ENCODE results near the gene OXCT2.

The OXCT2 gene

GRCh38 chr1:39753132-39754025 is 17.8 kb downstream of the OXCT2 start:
- no peaks in the 10 kb centered on the region for H3K79me1 ChIP-seq (ENCODE audit: low read depth, low read length)
- no peak overlapping the region for H2BK15ac ChIP-seq (ENCODE audit: low read length)
- peak overlapping the region; percentile 21 for H3K23ac ChIP-seq (ENCODE audit: low read depth, low read length, poor library complexity)
- no peaks in the 10 kb centered on the region for H3K27me3 ChIP-seq (ENCODE audit: control insufficient read depth in 3 of 3, insufficient read depth in 3 of 3, low read depth in 1 of 3, low read length in 3 of 3)
- no peaks in the 10 kb centered on the region for H3K4me1 ChIP-seq (ENCODE audit: control insufficient read depth in 2 of 2, insufficient read depth in 1 of 2, low read depth in 1 of 2, low read length in 2 of 2)
- H2AFZ ChIP-seq (ENCODE audit: low read length): no peak overlapping the region
- no peak overlapping the region for H4K8ac ChIP-seq (ENCODE audit: low read depth, low read length)
- H2BK12ac ChIP-seq (ENCODE audit: low read length): no peak overlapping the region
- H3K4me3 ChIP-seq (ENCODE audit: low read length in 2 of 2): peak overlapping the region in 1 of 2 donors; percentile 22
- H3K9me3 ChIP-seq (replicated peaks in 1 of 2; ENCODE audit: control insufficient read depth in 2 of 2, insufficient read depth in 1 of 2, low read depth in 1 of 2, low read length in 2 of 2): no peaks in the 10 kb centered on the region
- H3K4me2 ChIP-seq (ENCODE audit: insufficient read depth, low read length, poor library complexity, severe bottlenecking): no peak overlapping the region
- no peak overlapping the region for H3K18ac ChIP-seq (ENCODE audit: low read length)
- no peak overlapping the region for H2AK5ac ChIP-seq (ENCODE audit: low read depth, low read length)
- H2BK120ac ChIP-seq (ENCODE audit: low read depth, low read length): no peak overlapping the region
- peak overlapping the region; percentile 12 for H4K91ac ChIP-seq (ENCODE audit: low read depth, low read length, poor library complexity)
- WGBS, 2 donors (ENCODE audit: extremely low coverage in 2 of 2, insufficient read length in 2 of 2, insufficient replicate concordance in 1 of 2): no CpG with 5 or more reads among the region's 16 CpGs
- H3K27ac ChIP-seq (replicated peaks; ENCODE audit: low read length): no peak overlapping the region
- peaks cover 58 to 98% of the 10 kb centered on the region in 2 donors for H3K36me3 ChIP-seq (replicated peaks in 1 of 2; ENCODE audit: control insufficient read depth in 2 of 2, insufficient read depth in 2 of 2, low read length in 2 of 2)
- H3K4ac ChIP-seq (ENCODE audit: low read length): no peak overlapping the region
- H2BK5ac ChIP-seq (ENCODE audit: low read length): no peak overlapping the region
- no peak overlapping the region for H3K14ac ChIP-seq (ENCODE audit: low read length)
- no peak for DNase-seq (ENCODE audit: low spot score)
- peak overlapping the region; percentile 46 for H3K9ac ChIP-seq (ENCODE audit: low read depth, low read length, poor library complexity)

GRCh38 chr1:39752703-39753102 is 18.4 kb downstream of the OXCT2 start:
- peaks cover 59 to 98% of the 10 kb centered on the region in 2 donors for H3K36me3 ChIP-seq (replicated peaks in 1 of 2; ENCODE audit: control insufficient read depth in 2 of 2, insufficient read depth in 2 of 2, low read length in 2 of 2)

GRCh38 chr1:39751595-39751994 is 19.6 kb downstream of the OXCT2 start:
- Histone ChIP-seq H3K4me2 (ENCODE audit: insufficient read depth, low read length, poor library complexity, severe bottlenecking) (no peak overlapping the region), H3K23ac (ENCODE audit: low read depth, low read length, poor library complexity) (no peak overlapping the region), H3K18ac (ENCODE audit: low read length) (no peak overlapping the region), H3K27me3 (ENCODE audit: control insufficient read depth in 3 of 3, insufficient read depth in 3 of 3, low read depth in 1 of 3, low read length in 3 of 3) (no peaks in the 10 kb centered on the region), H3K4me1 (ENCODE audit: control insufficient read depth in 2 of 2, insufficient read depth in 1 of 2, low read depth in 1 of 2, low read length in 2 of 2) (no peaks in the 10 kb centered on the region), H3K14ac (ENCODE audit: low read length) (no peak overlapping the region), H2AFZ (ENCODE audit: low read length) (no peak overlapping the region), H2BK5ac (ENCODE audit: low read length) (no peak overlapping the region), H2BK120ac (ENCODE audit: low read depth, low read length) (no peak overlapping the region), H3K27ac (replicated peaks; ENCODE audit: low read length) (no peak overlapping the region), H3K36me3 (replicated peaks in 1 of 2; ENCODE audit: control insufficient read depth in 2 of 2, insufficient read depth in 2 of 2, low read length in 2 of 2) (peaks cover 55 to 97% of the 10 kb centered on the region in 2 donors), H3K4ac (ENCODE audit: low read length) (no peak overlapping the region), H4K91ac (ENCODE audit: low read depth, low read length, poor library complexity) (no peak overlapping the region), H2BK12ac (ENCODE audit: low read length) (no peak overlapping the region), H2BK15ac (ENCODE audit: low read length) (no peak overlapping the region), H3K9me3 (replicated peaks in 1 of 2; ENCODE audit: control insufficient read depth in 2 of 2, insufficient read depth in 1 of 2, low read depth in 1 of 2, low read length in 2 of 2) (no peaks in the 10 kb centered on the region), H3K9ac (ENCODE audit: low read depth, low read length, poor library complexity) (no peak overlapping the region), H4K8ac (ENCODE audit: low read depth, low read length) (no peak overlapping the region), H3K4me3 (ENCODE audit: low read length in 2 of 2) (no peak overlapping the region), H2AK5ac (ENCODE audit: low read depth, low read length) (no peak overlapping the region), H3K79me1 (ENCODE audit: low read depth, low read length) (no peaks in the 10 kb centered on the region)
- no peak for DNase-seq (ENCODE audit: low spot score)
- WGBS, 2 donors (ENCODE audit: extremely low coverage in 2 of 2, insufficient read length in 2 of 2, insufficient replicate concordance in 1 of 2): no CpG with 5 or more reads among the region's 7 CpGs

More at GRCh38 chr1:39752703-39753102, 18.4 kb downstream of the OXCT2 start:
- Histone ChIP-seq H3K79me1 (ENCODE audit: low read depth, low read length) (no peaks in the 10 kb centered on the region), H3K4ac (ENCODE audit: low read length) (no peak overlapping the region), H3K27me3 (ENCODE audit: control insufficient read depth in 3 of 3, insufficient read depth in 3 of 3, low read depth in 1 of 3, low read length in 3 of 3) (no peaks in the 10 kb centered on the region), H2BK12ac (ENCODE audit: low read length) (no peak overlapping the region), H2BK5ac (ENCODE audit: low read length) (no peak overlapping the region), H3K4me1 (ENCODE audit: control insufficient read depth in 2 of 2, insufficient read depth in 1 of 2, low read depth in 1 of 2, low read length in 2 of 2) (no peaks in the 10 kb centered on the region), H3K4me2 (ENCODE audit: insufficient read depth, low read length, poor library complexity, severe bottlenecking) (no peak overlapping the region), H3K18ac (ENCODE audit: low read length) (no peak overlapping the region), H4K91ac (ENCODE audit: low read depth, low read length, poor library complexity) (no peak overlapping the region), H2BK15ac (ENCODE audit: low read length) (no peak overlapping the region), H3K23ac (ENCODE audit: low read depth, low read length, poor library complexity) (no peak overlapping the region), H3K14ac (ENCODE audit: low read length) (no peak overlapping the region), H3K27ac (replicated peaks; ENCODE audit: low read length) (no peak overlapping the region), H3K9ac (ENCODE audit: low read depth, low read length, poor library complexity) (peak overlapping the region; percentile 46), H3K9me3 (replicated peaks in 1 of 2; ENCODE audit: control insufficient read depth in 2 of 2, insufficient read depth in 1 of 2, low read depth in 1 of 2, low read length in 2 of 2) (no peaks in the 10 kb centered on the region), H2BK120ac (ENCODE audit: low read depth, low read length) (no peak overlapping the region), H3K4me3 (ENCODE audit: low read length in 2 of 2) (no peak overlapping the region), H2AK5ac (ENCODE audit: low read depth, low read length) (no peak overlapping the region), H4K8ac (ENCODE audit: low read depth, low read length) (no peak overlapping the region), H2AFZ (ENCODE audit: low read length) (no peak overlapping the region)
- DNase-seq (ENCODE audit: low spot score): no peak
- no CpG with 5 or more reads among the region's 6 CpGs for WGBS, 2 donors (ENCODE audit: extremely low coverage in 2 of 2, insufficient read length in 2 of 2, insufficient replicate concordance in 1 of 2)

- WGBS, 2 donors (ENCODE audit: extremely low coverage in 2 of 2, insufficient read length in 2 of 2, insufficient replicate concordance in 1 of 2): no CpG with 5 or more reads among the region's 16 CpGs
- DNase-seq (ENCODE audit: low spot score): no peak
These were observed 26.0 kb downstream of the OXCT2 start for GRCh38 chr1:39745016-39745670.

More at GRCh38 chr1:39745016-39745670, 26.0 kb downstream of the OXCT2 start:
- Histone ChIP-seq H3K4me3 (ENCODE audit: low read length in 2 of 2) (peak overlapping the region in 1 of 2 donors; percentile 7), H3K18ac (ENCODE audit: low read length) (no peak overlapping the region), H3K9ac (ENCODE audit: low read depth, low read length, poor library complexity) (no peak overlapping the region), H4K91ac (ENCODE audit: low read depth, low read length, poor library complexity) (no peak overlapping the region), H2BK12ac (ENCODE audit: low read length) (no peak overlapping the region), H2AFZ (ENCODE audit: low read length) (no peak overlapping the region), H3K9me3 (replicated peaks in 1 of 2; ENCODE audit: control insufficient read depth in 2 of 2, insufficient read depth in 1 of 2, low read depth in 1 of 2, low read length in 2 of 2) (no peaks in the 10 kb centered on the region), H3K4me1 (ENCODE audit: control insufficient read depth in 2 of 2, insufficient read depth in 1 of 2, low read depth in 1 of 2, low read length in 2 of 2) (no peaks in the 10 kb centered on the region), H3K36me3 (replicated peaks in 1 of 2; ENCODE audit: control insufficient read depth in 2 of 2, insufficient read depth in 2 of 2, low read length in 2 of 2) (peaks cover 43 to 98% of the 10 kb centered on the region in 2 donors), H2AK5ac (ENCODE audit: low read depth, low read length) (no peak overlapping the region), H3K23ac (ENCODE audit: low read depth, low read length, poor library complexity) (peak overlapping the region; percentile 35), H2BK15ac (ENCODE audit: low read length) (no peak overlapping the region), H2BK120ac (ENCODE audit: low read depth, low read length) (no peak overlapping the region), H3K4ac (ENCODE audit: low read length) (no peak overlapping the region), H3K27ac (replicated peaks; ENCODE audit: low read length) (no peak overlapping the region), H3K79me1 (ENCODE audit: low read depth, low read length) (no peaks in the 10 kb centered on the region), H3K14ac (ENCODE audit: low read length) (no peak overlapping the region), H3K27me3 (ENCODE audit: control insufficient read depth in 3 of 3, insufficient read depth in 3 of 3, low read depth in 1 of 3, low read length in 3 of 3) (no peaks in the 10 kb centered on the region), H3K4me2 (ENCODE audit: insufficient read depth, low read length, poor library complexity, severe bottlenecking) (no peak overlapping the region), H2BK5ac (ENCODE audit: low read length) (no peak overlapping the region), H4K8ac (ENCODE audit: low read depth, low read length) (no peak overlapping the region)
